ENCODE data around the gene C20orf202.
"Not testable (repeated sequence)": the region's sequence is repeated elsewhere in the genome, so short reads cannot be mapped to it uniquely, and the experiment has no call there.

Gene C20orf202

DNA sequence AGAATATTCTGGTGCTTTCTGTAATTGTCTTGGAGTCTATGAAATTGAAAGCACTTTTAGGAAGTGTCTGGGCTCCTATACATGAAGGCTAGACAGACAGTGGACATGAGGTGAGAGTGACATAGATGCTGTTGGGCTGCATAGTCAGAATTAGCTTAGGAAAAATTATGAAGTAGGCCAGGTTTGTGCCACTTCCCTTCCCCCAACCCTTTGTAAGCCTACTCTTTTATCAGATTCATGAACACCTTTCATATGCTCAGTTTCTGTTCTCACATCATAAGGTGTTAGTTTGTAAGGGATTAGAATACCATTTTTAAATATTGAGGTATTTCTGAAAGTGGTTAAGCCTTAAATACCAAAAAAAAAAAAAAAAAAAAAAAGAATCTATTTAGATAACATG, 44.4 kb downstream of the C20orf202 start:
- DNase-seq (ENCODE audit: low read depth): no peak

DNA sequence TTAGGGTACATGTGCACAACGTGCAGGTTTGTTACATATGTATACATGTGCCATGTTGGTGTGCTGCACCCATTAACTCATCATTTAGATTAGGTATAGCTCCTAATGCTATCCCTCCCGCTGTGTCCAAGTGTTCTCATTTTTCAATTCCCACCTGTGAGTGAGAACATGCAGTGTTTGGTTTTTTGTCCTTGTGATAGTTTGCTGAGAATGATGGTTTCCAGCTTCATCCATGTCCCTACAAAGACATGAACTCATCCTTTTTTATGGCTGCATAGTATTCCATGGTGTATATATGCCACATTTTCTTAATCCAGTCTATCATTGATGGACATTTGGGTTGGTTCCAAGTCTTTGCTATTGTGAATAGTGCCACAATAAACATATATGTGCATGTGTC, 47.0 kb downstream of the C20orf202 start:
- DNase-seq (ENCODE audit: low read depth): not testable (repeated sequence)

DNA sequence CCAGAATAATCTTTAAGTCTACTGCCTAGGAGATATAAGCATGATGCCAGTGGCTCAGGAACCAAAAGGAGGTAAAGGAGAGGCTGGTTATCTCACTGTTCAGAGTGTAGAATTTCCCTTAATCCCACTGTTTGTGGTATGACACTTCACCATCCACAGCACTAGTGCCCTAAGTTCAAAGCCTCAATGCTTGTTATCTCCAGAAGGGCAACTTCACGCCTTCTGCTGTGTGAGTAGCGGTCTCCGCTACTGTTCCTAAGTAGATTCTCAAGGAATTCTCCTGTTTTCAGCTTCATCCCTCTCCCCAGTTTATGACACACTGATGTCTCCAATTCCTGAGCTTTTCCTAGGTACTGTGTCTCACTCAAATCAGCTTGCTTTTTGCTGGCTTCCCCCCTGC, 49.2 kb downstream of the C20orf202 start:
- DNase-seq (ENCODE audit: low read depth): no peak

DNA sequence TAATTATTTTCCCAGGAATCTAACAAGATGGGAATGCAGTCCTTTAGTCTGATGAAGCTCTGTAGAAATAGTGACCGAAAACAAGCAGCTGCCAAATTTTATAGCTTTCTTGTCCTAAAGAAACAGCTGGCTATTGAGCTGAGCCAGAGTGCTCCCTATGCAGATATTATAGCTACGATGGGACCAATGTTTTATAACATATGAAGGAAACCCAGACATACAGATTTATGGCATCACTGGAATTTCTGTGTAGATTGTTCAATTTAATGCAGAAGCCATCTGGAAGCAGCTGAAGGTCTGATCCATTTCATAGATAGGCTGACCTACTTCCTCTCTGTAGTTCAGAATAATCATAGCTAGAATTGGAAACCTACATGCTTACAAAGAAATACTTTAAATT, 51.0 kb downstream of the C20orf202 start:
- DNase-seq (ENCODE audit: low read depth): no peak

DNA sequence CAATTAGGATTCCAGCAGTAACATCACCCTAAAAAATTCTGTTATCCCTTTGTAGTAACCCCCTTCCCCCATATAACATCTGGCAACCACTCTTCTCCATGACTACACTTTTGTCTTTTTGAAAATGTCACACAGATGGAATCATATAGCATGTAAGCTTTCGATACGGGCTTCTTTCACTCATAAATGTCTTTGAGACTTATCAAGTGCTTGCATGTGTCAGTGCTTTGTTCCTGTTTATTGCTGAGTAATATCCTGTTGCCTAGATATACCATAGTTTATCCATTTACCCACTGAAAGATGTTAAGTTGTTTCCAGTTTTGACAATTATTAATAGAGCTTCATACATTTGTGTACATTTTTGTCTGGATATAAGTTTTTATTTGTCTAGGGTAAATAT, 52.4 kb downstream of the C20orf202 start:
- no peak for DNase-seq (ENCODE audit: low read depth)
